GM12801 (cell line): Measurements from ENCODE around the gene FUT6.

Experiments
- CTCF ChIP-seq: IDR thresholded peaks from one replicate; pipeline ENCODE4 v1.5.1; 2011; ENCODE audit warnings: control low read depth; ENCODE audit not compliant: insufficient read length; ENCODE audit errors: extremely low read depth

The FUT6 gene

GRCh38 chr19:5839065-5840017 is at the start of gene FUT6:
TSS of gene FUT6 (minus strand) at chr19:5839702. CDS start at chr19:5832567, 7,135 bp downstream.
- TF ChIP-seq CTCF: no peak

GRCh38 chr19:5882421-5882968 is 43.0 kb upstream of the FUT6 start:
- no peak for TF ChIP-seq CTCF

GRCh38 chr19:5881543-5882299 is 42.2 kb upstream of the FUT6 start:
- TF ChIP-seq CTCF: no peak

GRCh38 chr19:5880604-5881078 is 41.1 kb upstream of the FUT6 start:
- TF ChIP-seq CTCF: no peak

- no peak for TF ChIP-seq CTCF
Measured at GRCh38 chr19:5880196-5880595, 40.7 kb upstream of the FUT6 start.

- no peak for TF ChIP-seq CTCF
Measured at GRCh38 chr19:5877882-5878281, 38.4 kb upstream of the FUT6 start.

GRCh38 chr19:5877427-5877826 is 37.9 kb upstream of the FUT6 start:
- no peak for TF ChIP-seq CTCF
